ENCODE results near the gene TLE4.

Gene TLE4

DNA sequence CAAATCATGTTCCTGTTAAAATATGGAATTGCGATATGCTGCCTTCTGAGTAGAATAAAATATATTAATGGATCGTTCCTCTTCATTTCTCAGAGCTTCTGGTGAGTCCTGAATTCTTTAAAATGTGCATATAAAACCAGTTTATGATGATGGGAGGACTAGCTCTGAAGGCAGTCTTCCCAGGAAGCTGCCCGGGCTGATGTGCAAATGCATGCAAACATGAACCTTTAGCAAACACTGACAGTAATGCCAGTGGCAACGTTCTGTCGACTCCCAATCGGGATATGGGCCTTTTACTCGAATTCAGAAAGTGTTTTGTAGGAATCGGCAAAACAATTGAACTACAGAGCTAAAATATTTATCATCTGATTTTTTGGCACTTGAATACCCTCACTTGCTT, 93.6 kb downstream of the TLE4 start:
- H3K4me2 ChIP-seq (ENCODE audit: low read length, poor library complexity, severe bottlenecking) = no peak overlapping the region
- no peaks in the 10 kb centered on the region for H3K9me3 ChIP-seq (ENCODE audit: control insufficient read depth, low read length)
- H3K27ac ChIP-seq (ENCODE audit: low read length, poor library complexity, severe bottlenecking) = no peak overlapping the region
- no peak overlapping the region for H3K23ac ChIP-seq (ENCODE audit: low read length in 2 of 2)
- no peak overlapping the region for H3K14ac ChIP-seq (ENCODE audit: low read length in 2 of 2)
- H3K9ac ChIP-seq (ENCODE audit: low read length) = no peak overlapping the region
- H2AK5ac ChIP-seq (ENCODE audit: low read length, severe bottlenecking) = no peak overlapping the region
- H2AFZ ChIP-seq (ENCODE audit: low read depth, low read length) = no peak overlapping the region
- no peak overlapping the region for H2BK15ac ChIP-seq (ENCODE audit: low read depth, poor library complexity, severe bottlenecking)
- H2BK12ac ChIP-seq (ENCODE audit: low read length in 2 of 2) = no peak overlapping the region
- peaks cover 0 to 4% of the 10 kb centered on the region in 2 experiments for H3K36me3 ChIP-seq (ENCODE audit: control insufficient read depth in 1 of 2, insufficient read depth in 2 of 2, low read depth in 1 of 2, low read length in 2 of 2)
- peaks cover 1% of the 10 kb centered on the region for H3K4me1 ChIP-seq (ENCODE audit: control insufficient read depth, insufficient read depth, low read depth, low read length)
- no peak overlapping the region for H4K91ac ChIP-seq (ENCODE audit: low read length)
- H3K18ac ChIP-seq (ENCODE audit: low read depth in 1 of 2, low read length in 2 of 2) = no peak overlapping the region
- no peaks in the 10 kb centered on the region for H3K27me3 ChIP-seq (ENCODE audit: control insufficient read depth in 1 of 2, insufficient read depth in 1 of 2, low read length in 2 of 2)
- H2BK120ac ChIP-seq (ENCODE audit: low read depth, low read length) = no peak overlapping the region
- H2BK5ac ChIP-seq (ENCODE audit: low read depth, low read length, poor library complexity, severe bottlenecking) = no peak overlapping the region
- no peak for DNase-seq
- H3K4ac ChIP-seq (ENCODE audit: low read depth in 1 of 2, low read length in 2 of 2) = no peak overlapping the region
- H4K8ac ChIP-seq (ENCODE audit: low read length) = no peak overlapping the region
- no peak overlapping the region for H3K4me3 ChIP-seq (ENCODE audit: insufficient read depth in 1 of 2, low read depth in 1 of 2, low read length in 2 of 2)
- 83% methylated on average over 7 of the region's 8 CpGs for WGBS
- peaks cover 24% of the 10 kb centered on the region for H3K79me1 ChIP-seq (replicated peaks; ENCODE audit: low read length, poor library complexity, severe bottlenecking)

- Histone ChIP-seq H3K14ac (ENCODE audit: low read length in 2 of 2) (no peak overlapping the region), H2BK15ac (ENCODE audit: low read depth, poor library complexity, severe bottlenecking) (no peak overlapping the region), H3K18ac (ENCODE audit: low read depth in 1 of 2, low read length in 2 of 2) (no peak overlapping the region), H4K91ac (ENCODE audit: low read length) (no peak overlapping the region), H3K4me2 (ENCODE audit: low read length, poor library complexity, severe bottlenecking) (no peak overlapping the region), H3K79me1 (replicated peaks; ENCODE audit: low read length, poor library complexity, severe bottlenecking) (peaks cover 24% of the 10 kb centered on the region), H3K23ac (ENCODE audit: low read length in 2 of 2) (no peak overlapping the region), H3K36me3 (ENCODE audit: control insufficient read depth in 1 of 2, insufficient read depth in 2 of 2, low read depth in 1 of 2, low read length in 2 of 2) (peaks cover 0 to 4% of the 10 kb centered on the region in 2 experiments), H2BK12ac (ENCODE audit: low read length in 2 of 2) (no peak overlapping the region), H3K27ac (ENCODE audit: low read length, poor library complexity, severe bottlenecking) (no peak overlapping the region), H2AFZ (ENCODE audit: low read depth, low read length) (no peak overlapping the region), H3K9me3 (ENCODE audit: control insufficient read depth, low read length) (no peaks in the 10 kb centered on the region), H3K4ac (ENCODE audit: low read depth in 1 of 2, low read length in 2 of 2) (no peak overlapping the region), H3K4me1 (ENCODE audit: control insufficient read depth, insufficient read depth, low read depth, low read length) (no peaks in the 10 kb centered on the region), H3K27me3 (ENCODE audit: control insufficient read depth in 1 of 2, insufficient read depth in 1 of 2, low read length in 2 of 2) (no peaks in the 10 kb centered on the region), H2AK5ac (ENCODE audit: low read length, severe bottlenecking) (no peak overlapping the region), H3K4me3 (ENCODE audit: insufficient read depth in 1 of 2, low read depth in 1 of 2, low read length in 2 of 2) (no peak overlapping the region), H2BK5ac (ENCODE audit: low read depth, low read length, poor library complexity, severe bottlenecking) (no peak overlapping the region), H4K8ac (ENCODE audit: low read length) (no peak overlapping the region), H3K9ac (ENCODE audit: low read length) (no peak overlapping the region), H2BK120ac (ENCODE audit: low read depth, low read length) (no peak overlapping the region)
- no peak for DNase-seq
- 100% methylated on average over 2 of the region's 2 CpGs for WGBS
Observed at GRCh38 chr9:79665931-79666330, 94.2 kb downstream of the TLE4 start.

DNA sequence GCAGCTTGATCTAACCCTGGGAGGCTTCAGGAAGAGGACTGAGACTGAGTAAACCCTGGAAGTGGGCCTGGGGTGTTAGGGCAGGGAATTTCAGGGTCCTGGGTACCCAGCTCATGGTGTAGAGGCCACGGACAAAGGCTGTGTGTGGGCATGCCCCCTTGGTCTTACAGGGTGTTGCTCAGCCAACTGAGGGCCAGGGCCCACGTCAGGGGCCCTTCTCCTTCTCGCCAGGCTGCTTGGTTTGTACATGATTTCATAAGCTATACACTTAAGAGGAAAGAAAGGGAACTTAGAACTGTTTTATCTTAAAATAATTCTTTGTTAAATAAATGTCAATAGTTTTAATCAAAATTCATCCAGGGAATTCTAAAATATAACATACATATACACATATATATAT, 95.4 kb downstream of the TLE4 start:
- Histone ChIP-seq H4K8ac (ENCODE audit: low read length) (no peak overlapping the region), H2AFZ (ENCODE audit: low read depth, low read length) (no peak overlapping the region), H3K18ac (ENCODE audit: low read depth in 1 of 2, low read length in 2 of 2) (no peak overlapping the region), H2BK15ac (ENCODE audit: low read depth, poor library complexity, severe bottlenecking) (no peak overlapping the region), H2BK120ac (ENCODE audit: low read depth, low read length) (no peak overlapping the region), H3K4me3 (ENCODE audit: insufficient read depth in 1 of 2, low read depth in 1 of 2, low read length in 2 of 2) (no peak overlapping the region), H3K4me1 (ENCODE audit: control insufficient read depth, insufficient read depth, low read depth, low read length) (no peaks in the 10 kb centered on the region), H3K23ac (ENCODE audit: low read length in 2 of 2) (no peak overlapping the region), H3K9ac (ENCODE audit: low read length) (no peak overlapping the region), H2BK5ac (ENCODE audit: low read depth, low read length, poor library complexity, severe bottlenecking) (no peak overlapping the region), H2BK12ac (ENCODE audit: low read length in 2 of 2) (no peak overlapping the region), H3K27me3 (ENCODE audit: control insufficient read depth in 1 of 2, insufficient read depth in 1 of 2, low read length in 2 of 2) (no peaks in the 10 kb centered on the region), H4K91ac (ENCODE audit: low read length) (no peak overlapping the region), H3K14ac (ENCODE audit: low read length in 2 of 2) (no peak overlapping the region), H3K4ac (ENCODE audit: low read depth in 1 of 2, low read length in 2 of 2) (no peak overlapping the region), H3K79me1 (replicated peaks; ENCODE audit: low read length, poor library complexity, severe bottlenecking) (peaks cover 30% of the 10 kb centered on the region), H3K27ac (ENCODE audit: low read length, poor library complexity, severe bottlenecking) (no peak overlapping the region), H3K36me3 (ENCODE audit: control insufficient read depth in 1 of 2, insufficient read depth in 2 of 2, low read depth in 1 of 2, low read length in 2 of 2) (peaks cover 0 to 4% of the 10 kb centered on the region in 2 experiments), H2AK5ac (ENCODE audit: low read length, severe bottlenecking) (no peak overlapping the region), H3K4me2 (ENCODE audit: low read length, poor library complexity, severe bottlenecking) (no peak overlapping the region), H3K9me3 (ENCODE audit: control insufficient read depth, low read length) (no peaks in the 10 kb centered on the region)
- 90% methylated on average over 2 of the region's 3 CpGs for WGBS
- no peak for DNase-seq

- Histone ChIP-seq H2AFZ (ENCODE audit: low read depth, low read length) (no peak overlapping the region), H2BK5ac (ENCODE audit: low read depth, low read length, poor library complexity, severe bottlenecking) (no peak overlapping the region), H4K8ac (ENCODE audit: low read length) (no peak overlapping the region), H2AK5ac (ENCODE audit: low read length, severe bottlenecking) (no peak overlapping the region), H4K91ac (ENCODE audit: low read length) (no peak overlapping the region), H2BK12ac (ENCODE audit: low read length in 2 of 2) (no peak overlapping the region), H2BK15ac (ENCODE audit: low read depth, poor library complexity, severe bottlenecking) (no peak overlapping the region), H3K9me3 (ENCODE audit: control insufficient read depth, low read length) (no peaks in the 10 kb centered on the region), H3K4ac (ENCODE audit: low read depth in 1 of 2, low read length in 2 of 2) (no peak overlapping the region), H3K36me3 (ENCODE audit: control insufficient read depth in 1 of 2, insufficient read depth in 2 of 2, low read depth in 1 of 2, low read length in 2 of 2) (peaks cover 0 to 4% of the 10 kb centered on the region in 2 experiments), H3K79me1 (replicated peaks; ENCODE audit: low read length, poor library complexity, severe bottlenecking) (peaks cover 31% of the 10 kb centered on the region), H3K27ac (ENCODE audit: low read length, poor library complexity, severe bottlenecking) (no peak overlapping the region), H3K4me2 (ENCODE audit: low read length, poor library complexity, severe bottlenecking) (no peak overlapping the region), H3K9ac (ENCODE audit: low read length) (no peak overlapping the region), H3K18ac (ENCODE audit: low read depth in 1 of 2, low read length in 2 of 2) (no peak overlapping the region), H3K27me3 (ENCODE audit: control insufficient read depth in 1 of 2, insufficient read depth in 1 of 2, low read length in 2 of 2) (no peaks in the 10 kb centered on the region), H3K23ac (ENCODE audit: low read length in 2 of 2) (no peak overlapping the region), H3K4me3 (ENCODE audit: insufficient read depth in 1 of 2, low read depth in 1 of 2, low read length in 2 of 2) (no peak overlapping the region), H3K4me1 (ENCODE audit: control insufficient read depth, insufficient read depth, low read depth, low read length) (no peaks in the 10 kb centered on the region), H3K14ac (ENCODE audit: low read length in 2 of 2) (no peak overlapping the region), H2BK120ac (ENCODE audit: low read depth, low read length) (no peak overlapping the region)
- WGBS = 88% methylated on average over 7 of the region's 9 CpGs
- DNase-seq = no peak
Observed at GRCh38 chr9:79667817-79668436, 96.2 kb downstream of the TLE4 start.
